HL-60 (cell line): Measurements from ENCODE around the gene EPS8L3.

ENCODE experiments used
- GABPA ChIP-seq: IDR thresholded peaks from 2 replicates; pipeline ENCODE4 v1.6.1; 2012; ENCODE audit warnings: low read depth
- TF ChIP-seq, protein P1 (sequence below): IDR thresholded peaks from one replicate; pipeline ENCODE4 v1.5.1; 2011; ENCODE audit warnings: low read length, control low read depth, inconsistent platforms; ENCODE audit not compliant: insufficient read depth

DNA sequence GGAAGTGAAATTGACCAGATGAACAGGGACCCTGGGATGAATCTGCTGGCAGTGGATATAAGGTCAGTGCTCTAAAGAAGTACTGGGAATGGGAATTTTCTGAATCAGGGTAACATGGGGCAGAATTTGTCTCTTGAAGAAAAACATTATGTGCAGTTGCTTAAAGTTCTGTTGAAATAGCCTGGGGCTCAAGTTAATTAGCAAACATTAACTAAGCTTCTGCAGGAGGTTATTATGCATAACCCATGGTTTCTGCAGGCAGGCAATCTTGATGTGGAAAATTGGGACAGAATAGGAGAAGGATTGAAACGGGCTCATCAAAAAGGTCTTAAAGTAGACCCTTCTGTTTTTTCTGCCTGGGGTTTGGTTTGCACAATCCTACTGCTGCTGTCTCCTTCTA, 37.7 kb downstream of the EPS8L3 start:
- TF ChIP-seq, protein P1, sequence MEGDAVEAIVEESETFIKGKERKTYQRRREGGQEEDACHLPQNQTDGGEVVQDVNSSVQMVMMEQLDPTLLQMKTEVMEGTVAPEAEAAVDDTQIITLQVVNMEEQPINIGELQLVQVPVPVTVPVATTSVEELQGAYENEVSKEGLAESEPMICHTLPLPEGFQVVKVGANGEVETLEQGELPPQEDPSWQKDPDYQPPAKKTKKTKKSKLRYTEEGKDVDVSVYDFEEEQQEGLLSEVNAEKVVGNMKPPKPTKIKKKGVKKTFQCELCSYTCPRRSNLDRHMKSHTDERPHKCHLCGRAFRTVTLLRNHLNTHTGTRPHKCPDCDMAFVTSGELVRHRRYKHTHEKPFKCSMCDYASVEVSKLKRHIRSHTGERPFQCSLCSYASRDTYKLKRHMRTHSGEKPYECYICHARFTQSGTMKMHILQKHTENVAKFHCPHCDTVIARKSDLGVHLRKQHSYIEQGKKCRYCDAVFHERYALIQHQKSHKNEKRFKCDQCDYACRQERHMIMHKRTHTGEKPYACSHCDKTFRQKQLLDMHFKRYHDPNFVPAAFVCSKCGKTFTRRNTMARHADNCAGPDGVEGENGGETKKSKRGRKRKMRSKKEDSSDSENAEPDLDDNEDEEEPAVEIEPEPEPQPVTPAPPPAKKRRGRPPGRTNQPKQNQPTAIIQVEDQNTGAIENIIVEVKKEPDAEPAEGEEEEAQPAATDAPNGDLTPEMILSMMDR: no peak
- TF ChIP-seq GABPA: no peak
